Activated T-helper 17 cell treated with anti-CD3 and anti-CD28 coated beads, Interleukin-2, amount 50 U/mL, for 72 hours (primary cell): ENCODE measurements around the gene SYT1. TPM values are rescaled to one million over a fixed set of nuclear protein-coding genes. Genes with fewer than 3 reads are reported as not detected.

Source experiments
- ATAC-seq: fragments of 150-1000 bp; cut with Tn5 transposase; replicated peaks from 2 replicates; pipeline ENCODE4 v1.10.0; 2021; ENCODE audit warnings: mild to moderate bottlenecking, moderate library complexity
- H3K27ac Mint-ChIP-seq: one replicate; pipeline ENCODE4 v1.8.0; 2022; ENCODE audit warnings: mixed read lengths
- H3K27me3 Mint-ChIP-seq: one replicate; pipeline ENCODE4 v1.8.0; 2022; ENCODE audit warnings: mixed read lengths
- H3K36me3 Mint-ChIP-seq: one replicate; pipeline ENCODE4 v1.8.0; 2022; ENCODE audit warnings: low read depth, mild to moderate bottlenecking, mixed read lengths
- H3K4me1 Mint-ChIP-seq: one replicate; pipeline ENCODE4 v1.8.0; 2022; ENCODE audit warnings: mixed read lengths
- H3K4me3 Mint-ChIP-seq: one replicate; pipeline ENCODE4 v1.8.0; 2022; ENCODE audit warnings: mild to moderate bottlenecking, mixed read lengths
- H3K9me3 Mint-ChIP-seq: one replicate; pipeline ENCODE4 v1.8.0; 2022; ENCODE audit warnings: mixed read lengths
- total RNA-seq, 2 donors: library from RNA; stranded (reverse); gene quantifications; one replicate each; pipeline ENCODE4 v1.2.3, GENCODE V29; 2022

Gene SYT1
- total RNA-seq, 2 donors from 2014 or later = not detected

GRCh38 chr12:79453820-79454219 lies 589.2 kb downstream of the SYT1 start:
- H3K9me3 Mint-ChIP-seq = no peaks in the 10 kb centered on the region
- H3K36me3 Mint-ChIP-seq = no peaks in the 10 kb centered on the region
- H3K4me1 Mint-ChIP-seq = no peaks in the 10 kb centered on the region
- H3K27me3 Mint-ChIP-seq = no peaks in the 10 kb centered on the region
- no peak overlapping the region for H3K4me3 Mint-ChIP-seq
- no peak overlapping the region for H3K27ac Mint-ChIP-seq
- no peak for ATAC-seq

GRCh38 chr12:79454338-79454843 lies 589.8 kb downstream of the SYT1 start:
- Mint-ChIP-seq H3K4me3 (no peak overlapping the region), H3K36me3 (no peaks in the 10 kb centered on the region), H3K9me3 (no peaks in the 10 kb centered on the region), H3K27ac (no peak overlapping the region), H3K4me1 (no peaks in the 10 kb centered on the region), H3K27me3 (no peaks in the 10 kb centered on the region)
- ATAC-seq = no peak

GRCh38 chr12:79455286-79455685 lies 590.7 kb downstream of the SYT1 start:
- ATAC-seq = no peak
- H3K9me3 Mint-ChIP-seq = peaks cover 4% of the 10 kb centered on the region

GRCh38 chr12:79482323-79482722 lies 617.7 kb downstream of the SYT1 start:
- no peak for ATAC-seq
- no peaks in the 10 kb centered on the region for H3K27me3 Mint-ChIP-seq
- peaks cover 5% of the 10 kb centered on the region for H3K9me3 Mint-ChIP-seq
- no peaks in the 10 kb centered on the region for H3K4me1 Mint-ChIP-seq
- no peaks in the 10 kb centered on the region for H3K36me3 Mint-ChIP-seq
- no peak overlapping the region for H3K4me3 Mint-ChIP-seq
- H3K27ac Mint-ChIP-seq = no peak overlapping the region

More at GRCh38 chr12:79455286-79455685, 590.7 kb downstream of the SYT1 start:
- Mint-ChIP-seq H3K4me1 (no peaks in the 10 kb centered on the region), H3K27me3 (no peaks in the 10 kb centered on the region), H3K36me3 (no peaks in the 10 kb centered on the region), H3K4me3 (no peak overlapping the region), H3K27ac (no peak overlapping the region)

DNA sequence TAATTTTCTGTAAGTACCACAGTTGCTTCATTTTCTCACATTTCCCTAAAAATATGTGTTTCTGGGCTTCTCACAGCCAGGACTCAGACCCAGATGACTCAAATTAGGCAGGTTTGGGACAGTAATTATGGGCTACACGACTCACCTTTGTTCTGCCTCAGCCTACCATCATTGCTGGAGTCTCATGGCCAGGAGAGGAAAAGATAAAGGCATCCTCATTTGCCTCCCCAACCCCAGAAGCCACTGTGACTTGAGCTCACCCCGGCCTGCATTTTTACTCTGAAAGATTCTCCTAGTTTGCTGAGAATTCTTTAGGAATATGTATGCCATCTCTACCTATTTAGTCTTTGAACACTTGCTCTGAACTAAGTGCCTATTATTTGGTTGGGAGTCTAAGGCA lies 618.3 kb downstream of the SYT1 start:
- no peak overlapping the region for H3K27ac Mint-ChIP-seq
- no peaks in the 10 kb centered on the region for H3K27me3 Mint-ChIP-seq
- H3K9me3 Mint-ChIP-seq = peaks cover 5% of the 10 kb centered on the region
- H3K4me3 Mint-ChIP-seq = no peak overlapping the region
- H3K36me3 Mint-ChIP-seq = no peaks in the 10 kb centered on the region
- H3K4me1 Mint-ChIP-seq = no peaks in the 10 kb centered on the region
- ATAC-seq = no peak

GRCh38 chr12:79486154-79486553 lies 621.6 kb downstream of the SYT1 start:
- Mint-ChIP-seq H3K4me3 (no peak overlapping the region), H3K36me3 (no peaks in the 10 kb centered on the region), H3K4me1 (no peaks in the 10 kb centered on the region), H3K27ac (no peak overlapping the region), H3K9me3 (peaks cover 5% of the 10 kb centered on the region), H3K27me3 (no peaks in the 10 kb centered on the region)
- ATAC-seq = no peak

DNA sequence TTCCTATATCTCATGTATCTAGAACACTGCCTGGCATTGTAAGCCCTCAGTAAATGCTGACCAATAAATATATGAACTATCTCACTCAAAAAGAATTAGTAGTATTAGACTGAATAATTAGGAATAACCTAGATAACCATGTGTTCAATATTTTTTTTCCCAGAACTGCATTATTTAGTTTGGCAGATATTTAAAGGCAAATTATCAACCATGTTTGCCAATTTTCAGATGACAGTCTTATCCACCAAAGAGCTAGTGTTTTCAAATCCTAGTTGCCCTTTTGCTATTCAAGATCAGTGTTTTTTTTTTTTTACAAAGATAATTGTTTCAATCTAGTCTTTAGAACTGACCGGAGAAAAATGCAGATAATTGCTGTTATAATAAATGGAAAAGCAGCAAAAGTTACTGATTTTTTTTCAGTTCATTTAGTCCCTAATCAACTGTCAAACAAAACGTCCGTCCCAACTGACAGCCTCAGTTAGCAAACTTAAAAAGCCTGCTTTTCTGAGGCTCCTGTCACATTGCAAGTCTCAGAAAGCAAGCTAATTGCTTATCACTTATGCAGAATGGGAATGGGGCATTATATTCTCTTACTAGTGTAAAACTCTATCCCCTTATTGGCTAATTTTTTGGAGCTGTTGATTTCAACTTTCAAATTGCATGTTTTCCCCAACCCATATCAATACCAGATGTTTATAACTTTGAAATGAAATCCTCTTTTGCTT lies 623.0 kb downstream of the SYT1 start:
- ATAC-seq = no peak
- Mint-ChIP-seq H3K27ac (no peak overlapping the region), H3K4me1 (no peaks in the 10 kb centered on the region), H3K4me3 (no peak overlapping the region), H3K27me3 (no peaks in the 10 kb centered on the region), H3K9me3 (peaks cover 5% of the 10 kb centered on the region), H3K36me3 (no peaks in the 10 kb centered on the region)
